OCI-LY1 (cell line): ENCODE results near the gene WDR41.
"Not testable (repeated sequence)": the region's sequence is repeated elsewhere in the genome, so short reads cannot be mapped to it uniquely, and the experiment has no call there.

ENCODE experiments used
- H2AFZ ChIP-seq: fragments of 200-600 bp; sonication (generic), shearing (Covaris generic); 2 replicates; pipeline ENCODE4 v1.6.0; 2014; ENCODE audit warnings: antibody characterized with exemption, mild to moderate bottlenecking, low read length
- H3F3A ChIP-seq: fragments of 200-600 bp; sonication (generic), shearing (Covaris generic); 2 replicates; pipeline ENCODE4 v1.6.0; 2014; ENCODE audit warnings: mild to moderate bottlenecking, antibody characterized with exemption, low read length, moderate library complexity; ENCODE audit not compliant: insufficient read depth
- H3K27ac ChIP-seq: fragments of 200-600 bp; sonication (generic); 2 replicates; pipeline ENCODE4 v1.5.1; 2014; ENCODE audit warnings: low read length, mixed run types, mild to moderate bottlenecking, low read depth; ENCODE audit not compliant: poor library complexity, severe bottlenecking
- H3K27me3 ChIP-seq: fragments of 200-600 bp; sonication (generic); 2 replicates; pipeline ENCODE4 v1.6.0; 2014; ENCODE audit warnings: antibody characterized with exemption, mild to moderate bottlenecking, low read length, moderate library complexity; ENCODE audit not compliant: insufficient read depth
- H3K36me3 ChIP-seq: fragments of 200-600 bp; sonication (generic); 2 replicates; pipeline ENCODE4 v1.6.1; 2014; ENCODE audit warnings: mild to moderate bottlenecking, antibody characterized with exemption, low read length, moderate library complexity, mixed read lengths; ENCODE audit not compliant: insufficient read depth
- H3K4me1 ChIP-seq: fragments of 200-600 bp; sonication (generic); 2 replicates; pipeline ENCODE4 v1.5.1; 2014; ENCODE audit warnings: mild to moderate bottlenecking, low read length, moderate library complexity; ENCODE audit not compliant: insufficient read depth, severe bottlenecking
- H3K4me2 ChIP-seq: fragments of 200-600 bp; sonication (generic), shearing (Covaris generic); 2 replicates; pipeline ENCODE4 v1.6.1; 2014; ENCODE audit warnings: low read length
- H3K4me3 ChIP-seq: fragments of 200-600 bp; sonication (generic); 2 replicates; pipeline ENCODE4 v1.5.1; 2014; ENCODE audit warnings: low read length, low read depth, mild to moderate bottlenecking, mixed read lengths; ENCODE audit not compliant: poor library complexity, severe bottlenecking
- H3K79me2 ChIP-seq: fragments of 200-600 bp; shearing (Covaris generic); 2 replicates; pipeline ENCODE4 v1.6.1; 2016; ENCODE audit warnings: mixed run types, low read length, mixed read lengths; ENCODE audit not compliant: insufficient read depth
- H3K9ac ChIP-seq: fragments of 200-600 bp; sonication (generic), shearing (Covaris generic); 2 replicates; pipeline ENCODE4 v1.6.1; 2014; ENCODE audit warnings: mild to moderate bottlenecking, low read length, mixed read lengths
- H3K9me2 ChIP-seq: fragments of 200-600 bp; sonication (generic), shearing (Covaris generic); 2 replicates; pipeline ENCODE4 v1.6.1; 2014; ENCODE audit warnings: low read depth, mild to moderate bottlenecking, low read length, mixed read lengths
- H3K9me3 ChIP-seq: fragments of 200-600 bp; shearing (Covaris generic); 2 replicates; pipeline ENCODE4 v1.6.1; 2014; ENCODE audit warnings: low read length, mixed read lengths
- H4K20me1 ChIP-seq: fragments of 200-600 bp; sonication (generic), shearing (Covaris generic); 2 replicates; pipeline ENCODE4 v1.6.0; 2016; ENCODE audit warnings: mild to moderate bottlenecking, low read length; ENCODE audit not compliant: insufficient read depth
- CTCF ChIP-seq: fragments of 200-600 bp; sonication (generic), shearing (Covaris generic); IDR thresholded peaks from 2 replicates; pipeline ENCODE4 v1.5.1; 2017; ENCODE audit warnings: mild to moderate bottlenecking, antibody characterized with exemption, low read length, moderate library complexity, mixed read lengths
- EZH2 ChIP-seq: fragments of 200-600 bp; sonication (generic), shearing (Covaris generic); IDR thresholded peaks from 2 replicates; pipeline ENCODE4 v1.8.0; 2017; ENCODE audit warnings: borderline replicate concordance, mixed run types, mild to moderate bottlenecking, antibody characterized with exemption, low read length, moderate library complexity, mixed read lengths

Gene WDR41

GRCh38 chr5:77514457-77514856, 22.3 kb upstream of the WDR41 start:
- H3K4me3 ChIP-seq, result no peak overlapping the region
- H4K20me1 ChIP-seq, result no peaks in the 10 kb centered on the region
- no peaks in the 10 kb centered on the region for H3K36me3 ChIP-seq
- H3K4me2 ChIP-seq, result no peak overlapping the region
- no peaks in the 10 kb centered on the region for H3K4me1 ChIP-seq
- no peak overlapping the region for H3K27ac ChIP-seq
- TF ChIP-seq EZH2 (no peak), CTCF (no peak)
- no peak overlapping the region for H3K9ac ChIP-seq
- no peak overlapping the region for H2AFZ ChIP-seq
- no peaks in the 10 kb centered on the region for H3K9me2 ChIP-seq
- no peaks in the 10 kb centered on the region for H3K27me3 ChIP-seq
- H3K9me3 ChIP-seq, result no peaks in the 10 kb centered on the region
- no peaks in the 10 kb centered on the region for H3K79me2 ChIP-seq
- no peaks in the 10 kb centered on the region for H3F3A ChIP-seq

GRCh38 chr5:77513321-77513720, 21.2 kb upstream of the WDR41 start:
- no peaks in the 10 kb centered on the region for H3K27me3 ChIP-seq
- H3K79me2 ChIP-seq, result no peaks in the 10 kb centered on the region
- H3K4me2 ChIP-seq, result no peak overlapping the region
- no peak overlapping the region for H3K4me3 ChIP-seq
- H4K20me1 ChIP-seq, result no peaks in the 10 kb centered on the region
- TF ChIP-seq EZH2 (no peak), CTCF (no peak)
- no peaks in the 10 kb centered on the region for H3K36me3 ChIP-seq
- H3K9ac ChIP-seq, result no peak overlapping the region
- H3K4me1 ChIP-seq, result no peaks in the 10 kb centered on the region
- no peaks in the 10 kb centered on the region for H3F3A ChIP-seq
- H3K9me2 ChIP-seq, result no peaks in the 10 kb centered on the region
- H3K27ac ChIP-seq, result no peak overlapping the region
- H3K9me3 ChIP-seq, result no peaks in the 10 kb centered on the region
- H2AFZ ChIP-seq, result no peak overlapping the region

- not testable (repeated sequence) for H2AFZ ChIP-seq, H4K20me1 ChIP-seq
These were observed 9.0 kb upstream of the WDR41 start for GRCh38 chr5:77501132-77501531.

DNA sequence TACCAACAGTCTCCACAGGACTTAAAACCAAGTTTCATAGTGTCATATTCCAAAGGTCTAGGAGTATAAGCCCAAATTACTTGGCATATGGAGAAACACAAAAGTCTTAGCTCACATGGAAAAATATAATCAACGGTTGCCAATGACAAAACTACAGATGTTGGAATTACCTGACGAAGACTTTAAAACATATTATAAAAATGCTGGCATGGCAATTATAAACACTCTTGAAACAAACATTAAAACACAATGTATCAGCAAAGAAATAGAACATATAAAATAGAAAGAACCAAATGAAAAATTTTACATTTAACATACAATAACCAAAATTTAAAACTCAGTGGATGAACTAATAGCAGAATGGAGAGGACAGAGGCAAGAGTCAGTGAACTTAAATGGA, 7.9 kb upstream of the WDR41 start:
- Histone ChIP-seq H3K4me2 (no peak overlapping the region), H3K4me1 (no peaks in the 10 kb centered on the region)
- no peak for TF ChIP-seq CTCF
- no peak for TF ChIP-seq EZH2

More at GRCh38 chr5:77501132-77501531, 9.0 kb upstream of the WDR41 start:
- H3K9ac ChIP-seq, H3K9me3 ChIP-seq, H3K79me2 ChIP-seq, H3K36me3 ChIP-seq, H3K4me2 ChIP-seq, H3K9me2 ChIP-seq, H3K27me3 ChIP-seq, H3K27ac ChIP-seq, H3K4me3 ChIP-seq, H3K4me1 ChIP-seq, H3F3A ChIP-seq: not testable (repeated sequence)

More for the DNA sequence above, 7.9 kb upstream of the WDR41 start:
- H3K27ac ChIP-seq, result no peak overlapping the region
- no peak overlapping the region for H3K4me3 ChIP-seq
- H3K79me2 ChIP-seq, result no peaks in the 10 kb centered on the region
- H3F3A ChIP-seq, result no peaks in the 10 kb centered on the region
- no peaks in the 10 kb centered on the region for H3K36me3 ChIP-seq
- no peaks in the 10 kb centered on the region for H3K27me3 ChIP-seq
- H4K20me1 ChIP-seq, result no peaks in the 10 kb centered on the region
- no peak overlapping the region for H2AFZ ChIP-seq
- no peak overlapping the region for H3K9ac ChIP-seq
- H3K9me2 ChIP-seq, result no peaks in the 10 kb centered on the region
- H3K9me3 ChIP-seq, result no peaks in the 10 kb centered on the region
